Left colon (tissue), 2 donors: ENCODE results near the gene SERBP1. TPM values are rescaled to one million over a fixed set of nuclear protein-coding genes. Genes with fewer than 3 reads are reported as not detected.
A peak's percentile ranks its signal among the peaks of the same experiment; 100 is the strongest.

Source experiments
- ATAC-seq: fragments of 200-7000 bp; cut with Tn5 transposase; one replicate; pipeline ENCODE4 v1.9.1; 2020; ENCODE audit warnings: mild to moderate bottlenecking, moderate library complexity
- DNase-seq, 2 donors: peaks; one replicate each; pipeline ENCODE4 v3.0.0-alpha.2; 2020
- intact Hi-C, 2 donors: fragments of 100-400 bp; cut with DNase I in 1 of 2; cut with micrococcal nuclease in 1 of 2; formaldehyde crosslinking; loops; one replicate each; pipeline versions ENCODE4 v1.11.2 to v1.14.0; 2022; cut with DNase I, micrococcal nuclease
- long read RNA-seq: library from polyadenylated mRNA; unstranded; transcript quantifications from one replicate; pipeline ENCODE4 v2.0.0, GENCODE V29; 2021
- total RNA-seq, 2 donors: library from RNA; stranded (reverse); fragmentation: NEBNext Ultra II Directional; extraction: Animal tissue kit (Norgen Biotek cat#: 25700); gene quantifications; one replicate each; pipeline ENCODE4 v1.2.1, GENCODE V29; 2021
- donor health status: DM: no; HTN: no; CAD: no.
- donor health status: DM: yes; HTN: yes; CAD: no.

Gene SERBP1
- total RNA-seq = 100 to 1,000 TPM; 137 to 148 TPM
- long read RNA-seq, full-length matches to known transcripts = 233 of 287 reads
- long read RNA-seq, partial matches to known transcripts = 42 of 287 reads
- long read RNA-seq, other reads (novel, unspliced or antisense) = 12 of 287 reads

- ATAC-seq (peak; percentile 94), DNase-seq (peak; percentile 96 to 97)
- intact Hi-C loops = no loop called here
These were observed at the start of gene SERBP1 for GRCh38 chr1:67430358-67431155. Gene SERBP1 (minus strand): TSS chr1:67430402. CDS start chr1:67430300, 102 bp downstream.

GRCh38 chr1:67479146-67479891 lies 49.1 kb upstream of the SERBP1 start:
- no peak for DNase-seq
- intact Hi-C loops = no loop called here

DNA sequence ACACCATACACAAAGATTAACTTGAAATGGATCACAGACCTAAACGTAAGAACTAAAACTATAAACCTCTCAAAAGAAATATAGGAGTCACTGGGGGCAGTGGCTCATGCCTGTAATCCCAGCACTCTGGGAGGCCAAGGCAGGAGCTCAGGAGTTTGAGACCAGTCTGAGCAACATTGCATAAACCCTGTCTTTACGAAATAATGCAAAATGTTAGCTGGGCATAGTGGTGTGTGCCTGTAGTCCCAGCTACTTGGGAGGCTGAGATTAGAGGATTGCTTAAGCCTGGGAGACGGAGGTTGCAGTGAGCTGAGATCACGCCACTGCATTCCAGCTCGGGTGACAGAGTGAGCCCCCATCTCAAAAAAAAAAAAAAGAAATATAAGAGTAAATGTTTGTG lies 46.7 kb upstream of the SERBP1 start:
- ATAC-seq = no peak
- intact Hi-C loops = no loop called here

More at GRCh38 chr1:67479146-67479891, 49.1 kb upstream of the SERBP1 start:
- ATAC-seq = no peak

GRCh38 chr1:67476006-67476482 lies 45.8 kb upstream of the SERBP1 start:
- ATAC-seq = no peak
- intact Hi-C loops = no loop called here
- no peak for DNase-seq

More for the DNA sequence above, 46.7 kb upstream of the SERBP1 start:
- DNase-seq = no peak

DNA sequence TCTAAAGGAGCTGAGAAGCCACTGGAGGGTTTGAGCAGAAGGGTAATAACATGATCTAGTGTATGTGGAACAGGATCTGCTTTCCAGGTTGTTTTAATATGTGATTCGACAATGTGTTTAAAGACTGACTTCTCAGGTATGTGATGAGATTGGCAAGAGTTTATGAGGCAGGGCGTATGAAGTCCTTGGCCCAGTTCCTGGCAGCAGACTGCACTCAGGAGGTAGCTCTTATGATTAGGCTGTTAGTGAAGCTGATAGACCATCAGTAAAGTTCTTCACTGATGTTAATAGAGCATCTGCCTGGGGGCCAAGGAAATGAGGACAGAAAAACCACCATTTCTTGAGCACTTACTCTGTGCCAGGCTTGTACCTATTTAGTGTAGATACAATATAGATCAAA lies 41.9 kb upstream of the SERBP1 start:
- intact Hi-C loops = no loop called here
- ATAC-seq (no peak), DNase-seq (no peak)

- no peak for DNase-seq
- intact Hi-C loops = no loop called here
- ATAC-seq = no peak
These were observed 39.2 kb upstream of the SERBP1 start for GRCh38 chr1:67469431-67469830.

GRCh38 chr1:67468066-67468718 lies 38.0 kb upstream of the SERBP1 start:
- intact Hi-C loops = no loop called here
- no peak for ATAC-seq
- DNase-seq = no peak

DNA sequence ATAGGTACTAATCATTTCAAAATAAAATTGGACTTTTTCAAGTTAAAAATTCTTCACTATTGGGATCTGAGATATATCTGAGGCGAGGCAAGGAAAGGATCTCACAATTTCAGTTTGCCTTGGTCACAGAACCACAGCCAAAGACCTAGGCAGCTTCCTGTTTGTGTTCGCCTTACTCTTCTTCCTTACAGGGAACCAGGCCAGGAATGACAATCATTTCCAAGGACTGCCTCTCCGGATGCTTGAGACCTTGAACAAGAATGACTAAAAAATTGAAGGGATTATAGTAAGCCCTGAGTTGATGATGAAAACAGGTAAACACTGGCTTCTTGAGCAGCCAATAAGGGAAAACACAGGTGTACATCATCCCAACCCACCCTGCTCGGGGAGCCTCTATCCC lies 35.2 kb upstream of the SERBP1 start:
- intact Hi-C loops = no loop called here
- ATAC-seq (no peak), DNase-seq (no peak)

DNA sequence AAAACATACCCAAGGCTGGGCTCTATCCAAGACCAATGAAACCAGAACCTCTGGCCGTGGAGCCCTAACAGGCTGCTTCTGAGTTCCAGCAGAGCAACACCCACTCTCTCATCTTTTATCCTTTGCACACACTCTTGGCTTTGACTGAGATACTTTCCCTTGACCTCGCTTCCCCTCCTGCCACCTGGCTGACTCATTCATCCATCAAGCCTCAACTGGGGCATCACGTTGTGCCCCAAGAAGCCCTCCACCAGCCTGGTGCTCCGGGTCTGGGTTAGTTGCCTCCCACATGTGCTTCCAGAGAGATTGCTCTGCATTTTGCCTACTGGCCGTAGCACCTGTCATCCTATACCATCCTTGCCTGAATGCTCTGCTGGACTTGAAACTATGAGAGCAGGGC lies 34.5 kb upstream of the SERBP1 start:
- intact Hi-C loops = no loop called here
- no peak for DNase-seq
- ATAC-seq = no peak

- intact Hi-C loops = no loop called here
- no peak for ATAC-seq
- DNase-seq = no peak
These were observed 33.9 kb upstream of the SERBP1 start for GRCh38 chr1:67464058-67464457.

DNA sequence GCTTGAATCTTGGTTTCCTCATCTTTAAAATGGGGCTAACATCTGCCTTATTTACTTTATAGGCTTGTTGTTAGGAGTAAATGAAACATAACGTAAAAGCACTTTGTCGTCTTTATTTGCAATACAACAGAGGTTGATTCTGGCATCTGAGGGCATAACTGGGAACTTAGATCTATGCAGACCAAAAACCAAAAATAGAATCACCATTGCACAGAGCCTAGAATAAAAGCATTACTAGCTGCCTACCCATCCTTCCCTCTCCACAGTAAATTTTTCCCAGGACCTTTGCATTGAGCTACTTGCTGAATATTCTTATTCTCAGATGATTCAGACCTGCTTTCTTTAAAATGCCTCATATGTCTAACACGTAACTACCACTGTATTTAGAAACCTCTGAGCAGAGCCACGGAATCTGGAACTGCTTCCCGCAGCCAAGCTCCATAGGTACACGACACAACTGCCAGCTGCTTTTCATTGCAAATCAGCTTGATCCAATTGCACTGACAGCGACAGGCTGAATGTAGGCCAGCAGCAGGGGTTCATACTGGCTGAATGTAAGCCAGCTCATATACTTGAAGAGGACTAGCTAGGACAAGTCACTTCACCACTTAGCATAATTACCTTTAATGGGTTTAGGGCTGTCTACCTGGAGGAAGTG lies 33.2 kb upstream of the SERBP1 start:
- no peak for ATAC-seq
- no peak for DNase-seq
- intact Hi-C loops = no loop called here

DNA sequence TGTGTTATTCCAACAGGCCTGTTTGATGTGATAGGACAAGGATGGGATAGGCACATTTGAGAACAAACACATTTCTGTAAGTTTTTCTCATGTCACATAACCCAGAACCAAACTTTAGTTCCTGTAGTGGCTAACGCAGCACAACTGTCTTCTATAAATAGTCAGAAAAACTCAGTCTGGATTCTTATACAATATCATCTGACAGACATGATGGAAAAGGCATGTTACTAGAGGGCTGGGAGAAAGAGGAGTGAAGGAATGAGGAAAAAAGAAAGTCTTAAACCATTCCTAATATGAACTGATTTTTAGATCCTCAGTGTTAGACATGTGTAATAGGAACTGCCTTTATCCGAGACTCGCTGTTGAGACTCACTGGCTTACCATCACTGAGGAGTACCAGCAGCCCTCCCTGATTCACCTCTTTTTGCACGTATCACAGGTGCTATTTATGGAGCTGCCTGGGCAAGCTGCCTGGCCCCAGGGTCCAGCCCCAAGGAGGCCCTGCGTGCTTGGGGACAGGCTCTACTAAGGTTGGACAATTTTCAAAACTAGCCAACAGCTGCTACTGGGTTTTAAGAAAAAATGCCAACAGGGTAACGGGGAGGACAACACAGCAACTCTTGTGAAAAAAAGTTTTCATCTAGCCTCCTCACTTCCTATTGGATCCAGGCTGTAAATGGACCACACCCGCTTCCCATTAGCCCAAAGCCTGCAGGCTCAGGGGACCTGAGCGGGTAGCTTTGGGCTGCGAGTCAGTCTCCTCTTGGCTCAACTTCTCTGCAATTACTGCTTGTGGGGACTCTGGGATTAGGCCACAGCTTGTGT lies 30.7 kb upstream of the SERBP1 start:
- ATAC-seq (no peak), DNase-seq (no peak)
- intact Hi-C loops = no loop called here

- ATAC-seq (no peak), DNase-seq (no peak)
- intact Hi-C loops = no loop called here
These were observed 28.9 kb upstream of the SERBP1 start for GRCh38 chr1:67459068-67459467.

GRCh38 chr1:67458663-67459062 lies 28.5 kb upstream of the SERBP1 start:
- ATAC-seq = no peak
- no peak for DNase-seq
- intact Hi-C loops = no loop called here

DNA sequence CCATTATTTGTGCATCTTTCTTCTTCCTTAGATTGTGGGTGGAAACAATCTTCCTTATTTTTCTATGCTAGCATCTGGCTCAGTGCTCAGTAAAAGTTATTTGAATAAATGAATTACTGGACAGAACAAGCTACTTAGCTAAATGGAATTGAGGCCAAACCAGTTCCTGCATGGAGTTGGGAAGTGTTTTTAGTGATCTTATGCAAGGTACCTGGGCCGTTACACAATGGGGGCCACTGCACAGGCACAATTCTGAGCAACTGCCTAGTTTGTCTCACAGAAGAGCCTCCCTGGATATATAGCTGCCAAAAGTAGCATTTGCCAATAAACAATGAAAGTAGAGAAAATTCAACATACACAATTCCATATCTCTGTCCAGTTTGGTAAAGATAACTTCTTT lies 27.0 kb upstream of the SERBP1 start:
- DNase-seq (no peak), ATAC-seq (no peak)
- intact Hi-C loops = no loop called here

DNA sequence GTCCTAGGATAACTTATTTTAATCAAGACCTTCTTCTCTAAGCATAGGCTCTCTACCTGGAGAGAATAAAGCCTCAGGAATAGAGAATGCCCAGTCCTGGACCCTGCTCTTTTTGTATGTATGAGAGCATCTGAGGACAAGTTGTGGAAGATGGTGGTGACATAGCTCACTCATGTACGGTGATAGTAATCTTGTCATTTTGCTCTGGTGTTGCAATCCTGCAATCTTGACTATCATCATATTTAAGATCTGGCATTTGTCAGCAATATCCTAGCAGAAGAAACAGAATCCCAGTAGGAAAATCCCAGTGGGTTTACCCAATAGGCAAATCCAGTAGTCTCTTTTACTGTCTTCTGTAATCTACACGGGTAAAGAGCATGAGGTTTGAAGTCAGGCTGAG lies 21.6 kb upstream of the SERBP1 start:
- ATAC-seq (no peak), DNase-seq (no peak)
- intact Hi-C loops = no loop called here

- intact Hi-C loops = no loop called here
- DNase-seq (no peak), ATAC-seq (no peak)
These were observed 21.2 kb upstream of the SERBP1 start for GRCh38 chr1:67451356-67451755.

DNA sequence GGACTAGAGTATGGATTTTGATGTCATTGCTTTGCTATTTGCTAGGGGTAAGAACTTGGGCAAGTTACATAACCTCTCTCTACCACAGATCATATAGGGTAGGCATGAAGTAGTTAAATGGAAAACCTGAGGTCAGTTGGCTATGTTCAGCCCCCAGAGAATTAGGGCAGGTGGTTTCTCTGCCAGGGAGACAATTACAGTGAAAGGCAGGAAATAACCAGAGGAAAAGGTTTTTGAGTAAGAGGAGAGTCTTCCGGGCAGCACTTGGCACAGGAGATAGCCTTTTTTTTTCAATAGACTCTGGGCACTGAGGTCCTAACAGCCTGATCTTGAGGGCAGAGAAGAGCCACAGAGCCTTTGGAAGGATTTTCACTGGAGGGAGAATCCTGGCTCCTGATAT lies 16.7 kb upstream of the SERBP1 start:
- ATAC-seq (no peak), DNase-seq (no peak)
- intact Hi-C loops = no loop called here
